Gastrocnemius medialis (tissue), 4 donors: ENCODE data around the gene CMIP.

ENCODE experiments used
- CTCF ChIP-seq, 5 experiments: fragments of 450-650 bp in 3 of 5; fragments of 200-600 bp in 2 of 5; sonication (generic) in 2 of 5; IDR thresholded peaks in 4 of 5; conservative IDR thresholded peaks in 1 of 5; 1 replicate in 4 of 5; 2 replicates in 1 of 5; pipeline ENCODE4 v1.5.1; 2016 to 2019; ENCODE audit warnings: antibody characterized with exemption in 5 of 5, mild to moderate bottlenecking in 3 of 5, moderate library complexity in 3 of 5
- POLR2A ChIP-seq, 2 donors: fragments of 450-650 bp; IDR thresholded peaks; one replicate each; pipeline ENCODE4 v1.6.1; 2017; ENCODE audit warnings: antibody characterized with exemption in 2 of 2, mild to moderate bottlenecking in 2 of 2, moderate library complexity in 2 of 2

GRCh38 chr16:81471882-81472281 lies 27.3 kb downstream of the CMIP start:
- TF ChIP-seq CTCF (IDR thresholded peaks at IDR 0.05 in 4 of 5, conservative IDR thresholded peaks at IDR 0.05 in 1 of 5): no peak
- TF ChIP-seq POLR2A (IDR thresholded peaks at IDR 0.05): no peak
